ENCODE data around the gene COLEC12.

Gene COLEC12

DNA sequence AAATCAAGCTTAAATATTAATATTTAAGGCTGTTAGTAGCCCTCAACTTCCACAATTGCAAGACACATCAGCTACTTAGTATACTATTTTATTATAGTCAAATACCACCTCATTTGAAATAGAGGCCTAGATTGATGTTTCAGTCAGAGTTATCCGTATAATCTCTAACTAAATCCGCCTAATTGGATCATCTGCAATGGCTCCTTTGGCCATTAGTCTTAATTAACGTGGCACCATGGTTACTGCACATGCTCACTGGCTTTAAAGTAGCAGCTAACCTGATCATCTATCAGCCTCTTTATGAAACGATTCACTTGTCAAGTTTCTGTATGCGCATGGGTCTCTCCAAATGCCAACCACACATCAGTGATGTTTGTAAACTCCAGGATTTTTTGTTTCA is 112.3 kb downstream of the COLEC12 start:
- TF ChIP-seq, protein P1, sequence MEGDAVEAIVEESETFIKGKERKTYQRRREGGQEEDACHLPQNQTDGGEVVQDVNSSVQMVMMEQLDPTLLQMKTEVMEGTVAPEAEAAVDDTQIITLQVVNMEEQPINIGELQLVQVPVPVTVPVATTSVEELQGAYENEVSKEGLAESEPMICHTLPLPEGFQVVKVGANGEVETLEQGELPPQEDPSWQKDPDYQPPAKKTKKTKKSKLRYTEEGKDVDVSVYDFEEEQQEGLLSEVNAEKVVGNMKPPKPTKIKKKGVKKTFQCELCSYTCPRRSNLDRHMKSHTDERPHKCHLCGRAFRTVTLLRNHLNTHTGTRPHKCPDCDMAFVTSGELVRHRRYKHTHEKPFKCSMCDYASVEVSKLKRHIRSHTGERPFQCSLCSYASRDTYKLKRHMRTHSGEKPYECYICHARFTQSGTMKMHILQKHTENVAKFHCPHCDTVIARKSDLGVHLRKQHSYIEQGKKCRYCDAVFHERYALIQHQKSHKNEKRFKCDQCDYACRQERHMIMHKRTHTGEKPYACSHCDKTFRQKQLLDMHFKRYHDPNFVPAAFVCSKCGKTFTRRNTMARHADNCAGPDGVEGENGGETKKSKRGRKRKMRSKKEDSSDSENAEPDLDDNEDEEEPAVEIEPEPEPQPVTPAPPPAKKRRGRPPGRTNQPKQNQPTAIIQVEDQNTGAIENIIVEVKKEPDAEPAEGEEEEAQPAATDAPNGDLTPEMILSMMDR (IDR thresholded peaks at IDR 0.05; ENCODE audit: low read depth, low read length, missing control alignments), result no peak
- no peak overlapping the region for H3K4me3 ChIP-seq (replicated peaks; ENCODE audit: low read depth, low read length)
- DNase-seq (ENCODE audit: extremely low read depth, low read depth), result no peak

DNA sequence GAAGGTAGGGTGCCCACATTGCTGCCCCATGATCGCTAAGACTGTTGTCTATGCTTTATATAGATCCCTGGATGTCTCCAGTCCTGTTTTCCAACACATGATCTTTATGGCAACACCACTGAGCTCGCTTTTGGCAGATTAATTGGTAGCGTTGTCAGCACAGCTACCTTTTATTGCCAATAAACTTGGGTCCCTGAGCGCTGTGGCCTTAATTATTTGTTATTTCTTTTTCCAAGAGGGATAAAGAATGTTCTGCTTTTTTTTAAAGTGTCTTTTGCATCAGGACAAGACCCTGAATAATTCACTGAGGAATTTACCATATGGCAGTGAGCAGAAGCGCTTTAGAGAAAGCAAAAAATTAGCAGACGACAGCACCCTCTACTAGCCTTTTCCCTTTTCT is 113.5 kb downstream of the COLEC12 start:
- DNase-seq (ENCODE audit: extremely low read depth, low read depth), result no peak
- H3K4me3 ChIP-seq (replicated peaks; ENCODE audit: low read depth, low read length), result no peak overlapping the region
- TF ChIP-seq, protein P1 (IDR thresholded peaks at IDR 0.05; ENCODE audit: low read depth, low read length, missing control alignments), result no peak

DNA sequence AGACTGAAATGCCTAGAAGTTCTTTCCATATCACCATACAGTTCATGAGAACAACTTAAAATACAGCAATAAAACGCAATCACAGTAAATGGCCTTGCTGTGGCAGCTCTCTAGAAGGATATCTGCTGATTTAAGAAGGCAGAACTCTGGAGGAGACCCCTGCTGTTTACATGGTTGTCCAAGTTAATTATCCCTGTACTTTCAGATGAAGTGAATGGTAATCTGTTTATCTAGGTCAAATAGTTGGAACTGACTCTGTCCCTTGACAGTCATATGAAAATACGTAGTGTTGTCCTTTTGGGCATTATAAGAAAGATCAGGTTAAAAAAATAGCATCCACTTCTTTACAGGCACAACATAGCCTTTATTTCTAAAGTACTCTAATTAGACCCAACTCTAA is 115.6 kb downstream of the COLEC12 start:
- no peak overlapping the region for H3K4me3 ChIP-seq (replicated peaks; ENCODE audit: low read depth, low read length)
- TF ChIP-seq, protein P1 (IDR thresholded peaks at IDR 0.05; ENCODE audit: low read depth, low read length, missing control alignments), result no peak
- DNase-seq (ENCODE audit: extremely low read depth, low read depth), result no peak

DNA sequence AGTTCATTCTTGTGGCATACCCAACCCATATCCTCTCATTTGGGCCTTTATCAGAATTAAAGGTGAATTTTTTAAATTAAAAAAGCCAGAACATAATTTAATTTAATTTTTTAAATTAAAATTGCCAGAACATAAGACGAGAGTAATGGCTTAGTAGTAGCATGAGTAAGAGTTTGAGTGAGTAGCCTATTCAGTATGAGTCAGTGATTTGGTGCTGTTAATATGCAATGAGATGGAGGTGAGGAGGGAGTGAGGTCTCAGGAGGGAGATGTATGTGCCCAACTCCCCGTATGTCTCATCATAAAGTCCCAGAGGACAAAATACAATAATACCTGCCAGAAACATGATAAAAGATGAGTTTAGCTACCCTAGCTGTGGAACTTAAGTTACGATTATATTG is 117.4 kb downstream of the COLEC12 start:
- DNase-seq (ENCODE audit: extremely low read depth, low read depth), result no peak
- H3K4me3 ChIP-seq (replicated peaks; ENCODE audit: low read depth, low read length), result no peak overlapping the region
- TF ChIP-seq, protein P1 (IDR thresholded peaks at IDR 0.05; ENCODE audit: low read depth, low read length, missing control alignments), result no peak

DNA sequence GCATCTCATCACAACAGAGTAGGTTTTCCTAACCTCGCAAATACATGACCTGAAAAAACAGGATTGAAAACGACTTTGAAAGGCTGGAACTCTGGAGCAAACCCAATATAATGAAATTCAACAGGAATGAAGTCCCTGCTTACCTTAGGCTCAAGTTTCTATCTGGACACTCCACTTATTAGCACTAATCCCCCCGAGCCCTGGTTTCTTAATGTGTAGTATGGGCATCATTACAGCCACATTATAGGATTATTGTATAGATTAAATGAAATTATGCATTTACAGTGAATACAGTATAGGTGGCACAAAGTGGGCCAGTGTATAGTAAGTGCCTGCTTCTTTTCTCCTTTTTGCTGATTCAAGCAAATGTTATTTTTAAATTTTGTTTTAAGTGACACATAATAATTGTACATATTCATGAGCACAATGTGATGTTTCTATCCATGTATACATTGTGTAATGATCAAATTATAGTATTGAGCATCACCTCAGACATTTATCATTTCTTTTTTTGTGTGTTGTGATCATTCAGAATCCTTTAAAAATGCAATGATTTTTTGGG is 118.0 kb downstream of the COLEC12 start:
- TF ChIP-seq, protein P1 (IDR thresholded peaks at IDR 0.05; ENCODE audit: low read depth, low read length, missing control alignments), result no peak
- DNase-seq (ENCODE audit: extremely low read depth, low read depth), result no peak

DNA sequence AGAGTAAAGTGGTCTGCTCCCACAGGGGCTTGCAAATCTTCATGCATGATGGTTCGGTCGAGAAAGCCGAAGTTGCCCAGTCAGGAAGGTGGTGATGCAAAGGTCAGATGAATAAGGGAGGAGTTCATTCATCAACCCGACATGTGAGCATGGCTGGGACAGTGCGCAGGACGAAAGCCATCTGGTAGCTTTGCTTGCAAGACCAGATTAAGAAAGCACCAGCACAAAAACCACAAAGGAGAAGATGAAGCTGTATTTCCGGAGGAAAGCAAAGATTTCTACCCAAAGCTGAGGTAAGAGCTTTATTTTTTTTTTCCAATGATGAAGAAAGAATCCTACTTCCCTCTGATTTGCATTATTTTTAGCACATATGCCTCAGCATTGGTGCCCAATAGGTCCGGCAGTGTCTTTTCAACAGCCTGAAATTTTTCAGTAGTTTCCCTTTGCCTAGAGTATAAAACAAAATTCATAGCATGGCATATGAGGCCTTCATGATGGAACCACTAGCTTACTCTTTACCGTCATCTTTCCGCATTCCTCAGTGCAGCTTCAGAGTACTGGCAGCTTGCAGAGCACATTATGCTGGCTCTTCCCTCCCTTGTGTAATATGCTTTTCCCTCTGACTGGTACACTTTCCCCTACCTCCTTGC is 120.7 kb downstream of the COLEC12 start:
- no peak overlapping the region for H3K4me3 ChIP-seq (replicated peaks; ENCODE audit: low read depth, low read length)
- no peak for DNase-seq (ENCODE audit: extremely low read depth, low read depth)
- TF ChIP-seq, protein P1 (IDR thresholded peaks at IDR 0.05; ENCODE audit: low read depth, low read length, missing control alignments), result no peak

More for the DNA sequence above, 118.0 kb downstream of the COLEC12 start:
- no peak overlapping the region for H3K4me3 ChIP-seq (replicated peaks; ENCODE audit: low read depth, low read length)

Measured in HFF-Myc (cell line).